NCI-H1930 (cell line): ENCODE data around the gene HAVCR2.

Experiments used
- DNase-seq, 2 experiments: peaks; one replicate each; lab custom pipeline; 2025; lab: John Stamatoyannopoulos, UW

Gene HAVCR2

DNA sequence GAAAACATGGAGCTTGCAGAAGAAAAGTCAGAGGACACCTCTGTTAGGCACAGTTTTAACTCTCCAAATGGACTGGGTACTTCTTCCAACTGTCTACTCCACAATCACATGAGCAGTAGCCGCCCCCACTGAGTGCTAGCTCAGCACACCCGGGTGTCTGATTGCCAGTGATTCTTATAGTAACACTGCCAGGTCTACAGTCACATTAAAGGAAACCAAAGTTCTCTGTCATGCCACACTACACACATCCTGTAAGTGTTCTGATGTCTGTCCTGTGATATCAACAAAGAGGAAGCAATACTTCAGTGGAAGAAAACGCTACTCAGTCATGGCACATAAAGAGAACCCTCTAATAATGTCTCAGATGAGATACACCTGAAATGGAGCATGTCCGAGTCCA lies at the start of gene HAVCR2:
HAVCR2 (minus strand) TSS at position 69 of the 400 bp plus-strand sequence; CDS start at position 8, 61 bp downstream.
- DNase-seq, result no peak

DNA sequence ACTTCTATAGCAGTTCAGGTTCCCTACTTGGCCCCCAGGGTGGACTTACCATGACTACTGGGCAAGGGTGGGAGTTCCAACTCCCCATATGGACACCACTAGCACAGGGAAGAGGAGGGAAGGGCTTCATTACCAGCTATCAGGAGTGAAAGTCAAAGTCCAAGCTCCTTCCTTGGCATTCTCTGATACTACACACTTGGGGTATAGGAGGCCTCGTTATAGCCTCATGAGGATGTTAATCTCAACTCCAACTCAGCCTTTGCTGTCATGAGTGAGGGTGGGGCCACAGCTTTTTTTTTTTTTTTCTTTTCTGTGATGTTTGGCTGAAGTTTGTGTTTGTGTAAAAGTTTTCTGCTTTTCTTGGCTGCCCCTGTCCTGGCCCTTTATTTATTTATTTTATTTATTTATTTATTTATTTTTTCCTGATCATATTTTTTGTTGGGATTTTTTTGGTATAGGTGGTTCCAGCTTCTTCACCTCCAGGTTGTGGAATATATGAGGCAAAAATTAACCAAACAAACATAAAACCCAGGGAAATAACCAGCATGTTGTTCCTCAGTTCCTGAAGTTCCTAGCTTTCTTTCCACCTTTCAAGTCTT lies 48.5 kb upstream of the HAVCR2 start:
- DNase-seq, result no peak

GRCh38 chr5:157155297-157155696 lies 46.5 kb upstream of the HAVCR2 start:
- DNase-seq, result no peak

GRCh38 chr5:157150995-157151394 lies 42.2 kb upstream of the HAVCR2 start:
- no peak for DNase-seq

GRCh38 chr5:157148734-157149615 lies 40.1 kb upstream of the HAVCR2 start:
- DNase-seq, result peak in 1 of 2 experiments; percentile 28

DNA sequence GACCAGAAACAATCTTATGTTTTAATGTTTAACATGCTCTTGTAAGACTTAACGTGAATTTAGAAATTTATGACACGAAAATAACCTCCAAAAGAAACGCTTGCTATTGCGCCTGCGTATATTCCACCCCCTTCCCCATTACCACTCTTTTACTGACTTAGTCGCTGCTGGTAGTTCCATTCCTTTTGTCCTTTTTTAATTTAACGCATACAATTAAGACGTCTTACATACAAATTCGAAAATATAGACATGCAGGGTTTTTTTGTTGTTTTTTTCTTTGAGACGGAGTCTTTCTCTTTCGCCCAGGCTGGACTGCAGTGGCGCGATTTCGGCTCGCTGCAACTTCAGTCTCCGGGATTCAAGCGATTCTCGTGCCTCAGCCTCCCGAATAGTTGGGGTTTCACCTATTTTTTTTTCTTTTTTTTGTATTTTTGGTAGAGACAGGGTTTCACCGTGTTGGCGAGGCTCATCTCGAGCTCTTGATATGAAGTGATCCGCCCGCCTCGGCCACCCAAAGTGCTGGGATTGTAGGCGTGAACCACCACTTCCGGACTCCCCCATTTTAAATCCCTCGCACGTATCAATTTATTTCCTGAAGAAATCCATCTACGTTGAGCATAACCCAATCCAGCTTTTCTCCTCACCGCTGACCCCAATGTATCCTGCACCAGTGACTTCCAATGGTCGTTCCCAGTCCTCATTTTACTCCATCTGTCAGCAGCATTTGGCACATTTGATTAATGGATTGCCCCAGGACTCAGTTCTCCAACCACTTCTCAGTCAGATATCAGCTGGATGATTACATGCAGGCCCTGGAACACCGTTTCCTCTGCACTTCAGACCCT lies 34.5 kb upstream of the HAVCR2 start:
- DNase-seq, result no peak

DNA sequence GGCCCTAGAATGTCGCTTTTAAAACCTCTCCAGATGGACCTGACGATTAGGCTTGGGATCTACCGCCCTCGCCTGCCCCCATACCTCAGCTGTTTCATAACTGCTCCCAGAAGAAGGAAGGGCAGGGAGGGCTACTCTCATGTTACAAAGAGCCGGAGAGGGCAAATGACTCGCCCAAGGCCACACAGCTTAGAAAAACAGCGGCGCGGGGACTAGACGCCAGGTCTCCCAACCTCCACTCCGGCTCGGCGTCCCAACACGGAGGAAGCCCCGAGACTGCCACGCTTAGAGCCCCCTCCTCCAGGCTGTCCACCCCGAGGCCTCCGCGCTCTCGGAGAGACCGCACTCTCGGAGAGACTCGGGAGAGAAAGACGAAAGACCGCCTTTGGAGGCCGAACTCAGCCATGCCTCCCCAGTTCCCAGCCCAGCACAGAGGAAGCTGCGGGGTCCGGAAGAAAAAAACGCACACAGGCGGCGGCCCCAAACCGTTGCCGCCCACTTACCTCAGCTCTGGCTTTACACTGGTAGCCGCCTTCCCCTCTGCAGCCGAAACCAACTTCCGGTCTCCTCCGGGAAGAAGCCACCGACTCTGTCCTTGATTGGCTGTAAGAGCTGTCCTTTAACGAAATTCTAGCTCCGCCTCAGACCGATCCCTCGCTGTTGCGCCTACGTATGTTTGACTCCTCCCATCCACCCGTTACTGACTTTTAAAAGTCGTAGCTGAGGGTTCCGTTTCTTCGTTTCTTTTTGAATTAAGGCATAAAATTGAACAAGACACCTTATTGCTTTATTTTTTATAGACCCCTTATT lies 33.7 kb upstream of the HAVCR2 start, which contains the start of gene MED7:
MED7 (minus strand) TSS at position 549 of the 810 bp plus-strand sequence. CDS start 3,434 bp downstream, outside the sequence.
- peak; percentile 88 for DNase-seq

DNA sequence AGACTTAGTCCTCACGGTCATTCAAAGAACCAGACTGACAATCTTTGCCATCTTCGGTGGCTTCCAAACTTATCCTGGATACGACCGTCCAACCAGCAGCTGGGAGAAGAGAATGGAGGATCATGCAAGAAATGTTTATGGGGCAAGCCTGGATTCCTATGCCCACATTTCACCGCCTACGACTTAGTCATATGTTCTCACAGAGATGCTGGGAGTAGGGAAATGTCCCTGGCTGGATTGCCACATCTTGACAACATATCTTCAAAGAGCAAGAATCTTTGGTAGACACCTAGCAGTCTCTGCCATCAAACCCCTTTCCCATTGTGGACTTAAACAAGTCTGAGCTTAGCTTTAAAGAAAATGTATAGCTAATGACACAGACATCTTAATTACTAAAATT lies 28.8 kb upstream of the HAVCR2 start:
- no peak for DNase-seq

GRCh38 chr5:157132281-157132612 lies 23.4 kb upstream of the HAVCR2 start:
- DNase-seq, result no peak

DNA sequence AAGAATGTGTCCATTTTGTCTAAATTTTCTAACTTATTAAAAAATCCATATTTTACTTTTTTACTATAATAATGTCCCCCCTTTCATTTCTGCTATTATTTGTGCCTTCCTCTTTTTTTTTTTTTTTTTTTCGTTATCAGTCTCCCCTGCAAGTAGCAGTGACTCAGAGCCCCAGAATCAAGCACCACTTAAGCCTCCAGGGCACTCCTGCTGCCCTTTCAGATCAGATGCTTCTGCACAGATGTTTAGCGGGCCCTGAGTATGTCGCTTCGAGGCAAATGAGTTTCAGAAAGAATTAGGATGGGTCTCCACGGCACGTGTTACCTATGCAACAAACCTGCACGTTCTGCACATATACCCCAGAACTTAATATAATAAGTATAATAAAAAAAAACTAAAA lies 22.1 kb upstream of the HAVCR2 start:
- no peak for DNase-seq

GRCh38 chr5:157121709-157122108 lies 12.9 kb upstream of the HAVCR2 start:
- DNase-seq, result no peak

GRCh38 chr5:157120102-157120501 lies 11.3 kb upstream of the HAVCR2 start:
- DNase-seq, result no peak

GRCh38 chr5:157116483-157116954 lies 7.7 kb upstream of the HAVCR2 start:
- DNase-seq, result no peak

GRCh38 chr5:157115502-157115901 lies 6.7 kb upstream of the HAVCR2 start:
- no peak for DNase-seq

DNA sequence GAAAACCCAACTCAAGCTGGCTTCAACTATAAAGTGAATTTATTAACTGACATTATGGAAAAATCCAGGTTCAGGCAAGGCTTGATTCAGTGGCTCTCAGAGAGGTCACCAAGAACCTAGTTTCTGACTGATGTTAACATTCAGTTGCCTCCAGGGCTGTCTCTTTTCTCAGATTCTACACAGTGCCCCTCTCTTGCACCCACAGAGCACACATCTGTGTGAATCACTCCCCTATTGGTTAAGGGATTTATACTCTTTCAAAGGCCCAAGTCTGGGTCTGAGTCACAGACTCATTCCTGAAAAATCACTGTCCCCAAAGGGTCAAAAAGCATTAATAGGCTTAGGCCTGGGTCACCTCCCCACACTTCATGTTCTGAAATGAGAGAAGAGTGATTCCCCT lies 6.2 kb upstream of the HAVCR2 start:
- no peak for DNase-seq

GRCh38 chr5:157113002-157113401 lies 4.2 kb upstream of the HAVCR2 start:
- no peak for DNase-seq

- DNase-seq, result no peak
Measured at GRCh38 chr5:157109744-157110143, 900 bp upstream of the HAVCR2 start.

- no peak for DNase-seq
Measured at GRCh38 chr5:157107508-157107907, 1.3 kb downstream of the HAVCR2 start.

GRCh38 chr5:157106630-157107461 lies 2.0 kb downstream of the HAVCR2 start:
- DNase-seq, result no peak

GRCh38 chr5:157100140-157100679 lies 8.6 kb downstream of the HAVCR2 start:
- no peak for DNase-seq
